IPS-20b (cell line): ENCODE data around the gene GALR3.

ENCODE experiments used
- H3K27ac ChIP-seq: one replicate; pipeline ENCODE4 v1.5.1; 2013; ENCODE audit warnings: low read length
- H3K27me3 ChIP-seq: 2 replicates; pipeline ENCODE4 v1.6.1; 2013; ENCODE audit warnings: mild to moderate bottlenecking, low read length, inconsistent platforms; ENCODE audit not compliant: insufficient read depth
- H3K36me3 ChIP-seq: 2 replicates; pipeline ENCODE4 v1.6.1; 2013; ENCODE audit warnings: low read depth, mild to moderate bottlenecking, inconsistent platforms, low read length, moderate library complexity; ENCODE audit not compliant: insufficient read depth
- H3K4me1 ChIP-seq: 2 replicates; pipeline ENCODE4 v1.6.1; 2013; ENCODE audit warnings: mild to moderate bottlenecking, control low read depth, inconsistent platforms, low read length, moderate library complexity; ENCODE audit not compliant: insufficient read depth
- H3K4me3 ChIP-seq: 2 replicates; pipeline ENCODE4 v1.5.1; 2013; ENCODE audit warnings: mild to moderate bottlenecking, low read length, inconsistent platforms
- H3K9ac ChIP-seq: 2 replicates; pipeline ENCODE4 v1.6.1; 2013; ENCODE audit warnings: low read depth, mild to moderate bottlenecking, inconsistent platforms, low read length, moderate library complexity
- H3K9me3 ChIP-seq: 2 replicates; pipeline ENCODE4 v1.6.1; 2013; ENCODE audit warnings: mild to moderate bottlenecking, low read depth, low read length, inconsistent platforms; ENCODE audit not compliant: insufficient read depth

Gene GALR3

DNA sequence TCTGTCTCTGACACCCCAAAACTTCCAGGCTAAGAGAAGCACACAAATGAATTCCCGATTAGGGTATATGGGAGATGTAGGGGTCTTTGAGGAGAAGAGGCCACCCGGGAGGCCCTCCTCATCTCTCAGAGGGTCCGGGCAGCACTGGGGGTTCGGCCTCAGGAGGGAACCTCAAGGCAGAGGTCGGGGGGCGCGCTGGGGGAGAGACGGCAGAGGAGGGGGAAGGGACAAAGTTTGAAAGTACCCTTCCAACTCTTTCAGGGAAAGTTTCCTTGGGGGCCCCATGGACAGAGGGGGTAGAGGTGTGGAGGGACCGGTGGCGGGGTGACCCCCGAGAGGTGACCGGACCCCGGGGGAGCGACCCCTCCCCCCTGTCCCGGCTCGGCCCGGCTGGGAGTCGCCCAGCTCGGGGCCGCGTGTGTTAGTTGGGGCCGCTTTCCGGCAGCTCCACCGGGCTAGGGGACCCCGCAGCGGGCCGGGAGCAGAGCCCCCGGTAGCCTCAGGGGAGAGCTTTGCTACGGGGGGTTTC is 18.8 kb upstream of the GALR3 start:
- peaks cover 21% of the 10 kb centered on the region for H3K4me1 ChIP-seq
- no peak overlapping the region for H3K27ac ChIP-seq
- H3K4me3 ChIP-seq = peak overlapping the region; percentile 90; the same call in 1 of the 2 replicates
- H3K9ac ChIP-seq = peak overlapping the region; percentile 72; the same call in 1 of the 2 replicates
- no peaks in the 10 kb centered on the region for H3K9me3 ChIP-seq
- peaks cover 69% of the 10 kb centered on the region for H3K27me3 ChIP-seq
- H3K36me3 ChIP-seq = no peaks in the 10 kb centered on the region

DNA sequence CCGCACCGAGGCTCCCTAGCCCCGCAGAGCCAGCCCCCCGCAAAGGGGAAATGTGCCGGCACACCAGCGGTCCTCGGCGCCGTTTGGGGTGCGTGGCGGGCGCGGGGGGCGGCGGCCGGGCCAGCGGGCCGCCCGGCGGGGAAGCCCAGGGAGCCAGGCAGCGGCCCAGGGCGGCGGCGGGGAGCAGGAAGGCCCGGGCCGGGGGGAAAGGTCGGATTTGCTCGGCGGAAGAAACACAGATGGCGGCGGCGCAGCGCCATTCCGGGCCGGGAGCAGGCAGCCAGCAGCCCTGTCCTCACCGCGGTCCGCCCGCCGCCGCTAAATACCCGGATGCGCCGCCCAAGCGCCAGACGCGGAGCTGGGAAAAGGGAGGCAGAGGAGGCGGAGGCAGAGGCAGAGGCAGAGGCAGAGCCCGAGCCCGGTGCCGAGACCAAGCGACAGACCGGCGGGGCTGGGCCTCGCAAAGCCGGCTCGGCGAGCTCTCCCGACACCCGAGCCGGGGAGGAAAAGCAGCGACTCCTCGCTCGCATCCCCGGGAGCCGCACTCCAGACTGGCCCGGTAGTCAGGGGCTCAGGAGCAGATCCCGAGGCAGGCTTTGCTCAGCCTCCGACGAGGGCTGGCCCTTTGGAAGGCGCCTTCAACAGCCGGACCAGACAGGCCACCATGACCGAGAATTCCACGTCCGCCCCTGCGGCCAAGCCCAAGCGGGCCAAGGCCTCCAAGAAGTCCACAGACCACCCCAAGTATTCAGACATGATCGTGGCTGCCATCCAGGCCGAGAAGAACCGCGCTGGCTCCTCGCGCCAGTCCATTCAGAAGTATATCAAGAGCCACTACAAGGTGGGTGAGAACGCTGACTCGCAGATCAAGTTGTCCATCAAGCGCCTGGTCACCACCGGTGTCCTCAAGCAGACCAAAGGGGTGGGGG is 18.0 kb upstream of the GALR3 start:
- Histone ChIP-seq H3K9ac (peak overlapping the region; percentile 72), H3K9me3 (no peaks in the 10 kb centered on the region), H3K27ac (no peak overlapping the region), H3K4me1 (peaks cover 21% of the 10 kb centered on the region), H3K27me3 (peaks cover 69% of the 10 kb centered on the region), H3K36me3 (no peaks in the 10 kb centered on the region), H3K4me3 (peak overlapping the region; percentile 90)

DNA sequence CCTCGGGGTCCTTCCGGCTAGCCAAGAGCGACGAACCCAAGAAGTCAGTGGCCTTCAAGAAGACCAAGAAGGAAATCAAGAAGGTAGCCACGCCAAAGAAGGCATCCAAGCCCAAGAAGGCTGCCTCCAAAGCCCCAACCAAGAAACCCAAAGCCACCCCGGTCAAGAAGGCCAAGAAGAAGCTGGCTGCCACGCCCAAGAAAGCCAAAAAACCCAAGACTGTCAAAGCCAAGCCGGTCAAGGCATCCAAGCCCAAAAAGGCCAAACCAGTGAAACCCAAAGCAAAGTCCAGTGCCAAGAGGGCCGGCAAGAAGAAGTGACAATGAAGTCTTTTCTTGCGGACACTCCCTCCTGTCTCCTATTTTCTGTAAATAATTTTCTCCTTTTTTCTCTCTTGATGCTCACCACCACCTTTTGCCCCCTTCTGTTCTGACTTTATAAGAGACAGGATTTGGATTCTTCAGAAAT is 17.3 kb upstream of the GALR3 start:
- H3K9me3 ChIP-seq = no peaks in the 10 kb centered on the region
- peaks cover 69% of the 10 kb centered on the region for H3K27me3 ChIP-seq
- peaks cover 21% of the 10 kb centered on the region for H3K4me1 ChIP-seq
- peak overlapping the region; percentile 90 for H3K4me3 ChIP-seq
- H3K27ac ChIP-seq = no peak overlapping the region
- peak overlapping the region; percentile 72 for H3K9ac ChIP-seq
- no peaks in the 10 kb centered on the region for H3K36me3 ChIP-seq

DNA sequence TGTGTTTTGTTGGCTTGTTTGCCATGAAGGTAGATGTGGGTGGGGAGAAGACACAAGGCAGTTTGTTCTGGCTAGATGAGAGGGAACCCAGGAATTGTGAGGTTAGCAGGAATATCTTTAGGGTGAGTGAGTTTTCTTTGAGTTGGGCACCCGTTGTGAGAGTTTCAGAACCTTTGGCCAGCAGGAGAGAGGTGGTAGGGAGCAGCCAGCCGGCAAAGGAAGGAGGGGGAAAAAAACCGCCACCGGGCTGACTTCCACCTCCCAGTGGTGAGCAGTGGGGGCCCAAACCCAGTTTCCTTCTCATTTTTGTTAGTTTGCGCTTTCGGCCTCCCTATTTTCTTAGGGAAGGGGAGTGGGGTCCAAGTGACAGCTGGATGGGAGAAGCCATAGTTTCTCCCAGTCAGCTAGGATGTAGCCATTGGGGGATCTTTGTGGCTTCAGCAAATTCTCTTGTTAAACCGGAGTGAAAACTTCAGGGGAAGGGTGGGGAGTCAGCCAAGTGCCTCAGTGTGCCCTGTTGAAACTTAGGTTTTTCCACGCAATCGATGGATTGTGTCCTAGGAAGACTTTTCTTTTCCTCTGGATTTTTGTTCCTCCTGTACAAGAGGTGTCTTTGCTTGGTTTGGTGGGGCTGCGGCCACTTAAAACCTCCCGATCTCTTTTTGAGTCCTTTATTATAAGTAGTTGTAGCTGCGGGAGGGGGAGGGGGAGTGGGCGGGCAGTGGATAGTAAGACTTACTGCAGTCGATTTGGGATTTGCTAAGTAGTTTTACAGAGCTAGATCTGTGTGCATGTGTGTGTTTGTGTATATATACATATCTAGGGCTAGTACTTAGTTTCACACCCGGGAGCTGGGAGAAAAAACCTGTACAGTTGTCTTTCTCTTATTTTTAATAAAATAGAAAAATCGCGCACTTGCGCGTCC is 16.5 kb upstream of the GALR3 start:
- H3K27ac ChIP-seq = no peak overlapping the region
- peak overlapping the region; percentile 90 for H3K4me3 ChIP-seq

DNA sequence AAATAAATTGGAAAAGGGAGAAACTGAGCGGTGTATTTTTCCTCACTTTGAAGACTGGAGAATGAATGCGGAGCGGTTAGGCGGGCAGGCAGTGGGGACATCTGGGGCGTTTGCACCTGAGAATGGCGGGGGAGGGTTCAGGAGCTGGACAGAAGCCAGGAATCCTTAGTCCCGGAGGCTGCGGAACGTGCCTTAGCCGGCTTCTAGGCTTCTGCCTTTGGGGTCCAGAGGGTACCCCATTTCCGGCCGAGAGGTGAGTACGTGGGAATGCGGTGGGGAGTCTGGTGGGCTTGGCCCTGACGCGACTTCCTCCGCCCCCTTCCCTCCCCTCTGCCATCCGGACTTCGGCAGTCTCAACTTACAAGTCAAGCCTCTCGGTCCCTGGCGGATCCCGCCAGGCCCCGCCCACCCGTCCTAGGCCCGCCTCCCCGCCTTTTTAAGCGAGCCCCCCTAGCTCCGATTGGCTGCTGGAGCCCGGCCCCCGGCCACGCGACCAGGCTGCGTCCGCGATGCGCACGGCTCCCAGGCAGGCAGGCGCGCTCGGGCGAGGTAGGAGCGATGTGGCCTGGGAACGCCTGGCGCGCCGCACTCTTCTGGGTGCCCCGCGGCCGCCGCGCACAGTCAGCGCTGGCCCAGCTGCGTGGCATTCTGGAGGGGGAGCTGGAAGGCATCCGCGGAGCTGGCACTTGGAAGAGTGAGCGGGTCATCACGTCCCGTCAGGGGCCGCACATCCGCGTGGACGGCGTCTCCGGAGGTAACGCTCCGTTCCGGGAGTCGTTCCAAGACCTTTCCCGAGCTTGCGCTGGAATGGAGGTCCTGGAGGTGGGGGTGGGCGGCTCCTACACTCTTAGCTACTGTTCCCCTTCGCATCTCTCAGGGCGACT is 15.5 kb upstream of the GALR3 start, which contains the start of gene GCAT:
Gene GCAT, plus strand, starts transcription at position 525 of the 884 bp plus-strand sequence. Its CDS starts 34 bp downstream, at position 559.
- H3K27ac ChIP-seq = no peak within 1 kb of the TSS
- H3K36me3 ChIP-seq = no peaks in the 10 kb centered on the region
- peaks cover 21% of the 10 kb centered on the region for H3K4me1 ChIP-seq
- H3K4me3 ChIP-seq = peak within 1 kb of the TSS; percentile 90
- H3K27me3 ChIP-seq = peaks cover 59% of the 10 kb centered on the region
- H3K9ac ChIP-seq = peak within 1 kb of the TSS; percentile 72; the same call in 1 of the 2 replicates
- no peaks in the 10 kb centered on the region for H3K9me3 ChIP-seq

More for the DNA sequence above, 16.5 kb upstream of the GALR3 start:
- H3K36me3 ChIP-seq = no peaks in the 10 kb centered on the region
- H3K27me3 ChIP-seq = peaks cover 65% of the 10 kb centered on the region
- H3K9me3 ChIP-seq = no peaks in the 10 kb centered on the region
- H3K9ac ChIP-seq = peak overlapping the region; percentile 72; the same call in 1 of the 2 replicates
- H3K4me1 ChIP-seq = peaks cover 21% of the 10 kb centered on the region

DNA sequence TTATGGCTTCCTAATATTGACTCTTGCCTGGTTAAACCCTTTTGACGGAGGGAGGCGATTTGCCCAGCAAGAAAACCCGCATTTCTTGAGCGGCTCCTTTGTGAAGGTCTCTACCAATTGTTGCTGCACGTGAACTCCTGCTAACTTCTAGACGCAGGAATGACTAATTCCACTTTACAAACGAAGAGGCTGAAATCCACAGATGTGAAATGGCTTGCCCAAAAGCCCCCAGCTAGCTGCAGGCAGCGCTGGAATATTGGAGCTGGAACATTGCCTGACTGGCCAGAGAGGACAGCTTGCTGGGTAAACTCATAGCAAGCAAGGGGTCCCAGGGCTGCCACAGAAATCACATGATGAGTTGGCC is 14.9 kb upstream of the GALR3 start:
- Histone ChIP-seq H3K4me1 (peaks cover 16% of the 10 kb centered on the region), H3K4me3 (peak overlapping the region; percentile 90), H3K36me3 (peaks cover 2% of the 10 kb centered on the region), H3K27ac (no peak overlapping the region), H3K27me3 (peaks cover 53% of the 10 kb centered on the region), H3K9ac (peak overlapping the region; percentile 71; the same call in 1 of the 2 replicates), H3K9me3 (no peaks in the 10 kb centered on the region)

DNA sequence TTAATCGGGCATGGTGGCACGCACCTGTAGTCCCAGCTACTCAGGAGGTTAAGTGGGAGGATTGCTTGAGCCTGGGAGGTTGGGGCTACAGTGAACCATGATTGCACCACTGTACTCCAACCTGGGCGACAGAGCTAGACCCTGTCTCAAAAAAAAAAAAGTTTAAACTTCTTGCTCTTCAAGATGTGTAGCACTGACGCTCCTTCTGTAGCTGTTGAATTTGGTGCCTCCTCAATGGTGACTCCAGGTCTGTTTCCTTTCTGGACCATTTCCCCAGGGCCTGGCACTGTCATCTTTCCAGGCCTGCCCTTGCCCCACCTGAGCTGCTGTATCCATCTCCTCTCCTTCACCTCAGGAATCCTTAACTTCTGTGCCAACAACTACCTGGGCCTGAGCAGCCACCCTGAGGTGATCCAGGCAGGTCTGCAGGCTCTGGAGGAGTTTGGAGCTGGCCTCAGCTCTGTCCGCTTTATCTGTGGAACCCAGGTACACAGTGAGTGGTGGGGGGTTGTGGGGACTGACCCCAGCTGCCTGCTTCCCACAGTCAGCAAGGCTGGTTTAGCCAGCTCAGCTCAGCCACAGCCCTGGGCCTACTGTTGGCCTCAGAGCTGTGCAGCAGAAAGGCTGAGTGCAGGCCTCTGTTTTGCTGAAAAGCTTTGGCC is 13.4 kb upstream of the GALR3 start:
- H3K27ac ChIP-seq = no peak overlapping the region
- no peak overlapping the region for H3K9ac ChIP-seq
- no peaks in the 10 kb centered on the region for H3K9me3 ChIP-seq
- peaks cover 14% of the 10 kb centered on the region for H3K36me3 ChIP-seq
- H3K4me3 ChIP-seq = no peak overlapping the region
- H3K27me3 ChIP-seq = peaks cover 37% of the 10 kb centered on the region
- peaks cover 10% of the 10 kb centered on the region for H3K4me1 ChIP-seq

DNA sequence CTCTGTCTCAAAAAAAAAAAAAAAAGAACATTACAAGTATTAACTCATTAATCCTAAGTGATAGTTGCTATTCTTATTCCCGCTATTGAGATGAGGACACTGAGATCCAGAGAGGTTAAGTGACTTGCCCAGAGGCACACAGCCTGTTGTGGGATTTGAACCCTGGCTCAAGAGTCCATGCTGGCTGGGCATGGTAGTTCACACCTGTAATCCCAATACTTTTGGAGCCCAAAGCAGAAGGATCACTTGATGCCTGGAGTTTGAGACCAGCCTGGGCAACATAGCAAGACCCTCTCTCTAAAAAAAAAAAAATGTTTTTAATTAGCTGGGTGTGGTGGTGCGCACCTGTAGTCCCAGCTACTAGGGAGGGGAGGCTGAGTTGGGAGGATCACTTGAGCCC is 11.3 kb upstream of the GALR3 start:
- Histone ChIP-seq H3K27ac (no peak overlapping the region), H3K27me3 (peaks cover 19% of the 10 kb centered on the region), H3K4me1 (peaks cover 2% of the 10 kb centered on the region; the same call in 1 of the 2 replicates), H3K4me3 (no peak overlapping the region), H3K9me3 (no peaks in the 10 kb centered on the region), H3K36me3 (peaks cover 24% of the 10 kb centered on the region), H3K9ac (no peak overlapping the region)

DNA sequence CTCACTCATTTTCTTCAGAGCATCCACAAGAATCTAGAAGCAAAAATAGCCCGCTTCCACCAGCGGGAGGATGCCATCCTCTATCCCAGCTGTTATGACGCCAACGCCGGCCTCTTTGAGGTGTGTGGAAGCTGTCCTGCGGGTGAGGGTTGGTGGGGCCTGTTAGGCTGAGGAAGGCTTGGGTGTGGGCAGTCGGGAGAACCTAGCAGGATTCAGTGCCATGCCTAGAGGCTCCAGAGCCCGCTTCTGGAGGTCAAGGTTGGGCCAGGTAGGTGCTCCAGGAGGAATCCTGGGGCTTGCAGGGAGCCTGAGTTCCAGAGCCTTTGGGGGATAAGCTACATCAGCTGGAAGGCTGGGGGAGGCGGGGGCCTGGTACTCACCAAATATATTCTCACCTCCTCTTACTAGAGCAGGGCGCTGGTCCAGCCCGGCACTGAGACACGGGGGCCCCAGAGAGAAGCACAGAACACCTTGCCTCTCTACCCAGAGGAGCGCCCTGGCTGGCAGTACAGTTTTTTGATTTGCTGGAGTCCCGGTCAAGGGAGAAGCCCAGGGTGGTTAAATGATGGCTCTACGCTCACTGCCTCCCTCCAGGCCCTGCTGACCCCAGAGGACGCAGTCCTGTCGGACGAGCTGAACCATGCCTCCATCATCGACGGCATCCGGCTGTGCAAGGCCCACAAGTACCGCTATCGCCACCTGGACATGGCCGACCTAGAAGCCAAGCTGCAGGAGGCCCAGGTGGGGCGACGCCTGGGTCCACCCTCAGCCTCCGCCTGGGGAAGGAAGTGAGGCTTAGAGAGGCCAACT is 10.1 kb upstream of the GALR3 start:
- no peak overlapping the region for H3K4me3 ChIP-seq
- peaks cover 24% of the 10 kb centered on the region for H3K36me3 ChIP-seq
- H3K4me1 ChIP-seq = peaks cover 2% of the 10 kb centered on the region; the same call in 1 of the 2 replicates
- H3K9ac ChIP-seq = no peak overlapping the region
- no peak overlapping the region for H3K27ac ChIP-seq
- no peaks in the 10 kb centered on the region for H3K9me3 ChIP-seq
- H3K27me3 ChIP-seq = peaks cover 14% of the 10 kb centered on the region

DNA sequence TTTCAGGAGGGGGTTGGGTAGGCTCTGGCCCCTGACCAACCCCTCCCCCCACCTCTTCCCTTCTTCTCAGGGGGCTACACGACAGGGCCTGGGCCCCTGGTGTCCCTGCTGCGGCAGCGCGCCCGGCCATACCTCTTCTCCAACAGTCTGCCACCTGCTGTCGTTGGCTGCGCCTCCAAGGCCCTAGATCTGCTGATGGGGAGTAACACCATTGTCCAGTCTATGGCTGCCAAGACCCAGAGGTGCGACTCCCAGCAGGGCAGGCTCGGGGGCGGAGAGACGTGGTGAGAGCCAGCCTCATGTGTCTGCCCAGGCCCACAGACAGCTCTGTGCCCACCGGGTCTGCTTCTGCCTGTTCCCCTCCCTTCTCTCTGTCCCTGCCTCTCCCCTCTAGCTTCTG is 7.6 kb upstream of the GALR3 start:
- Histone ChIP-seq H3K27me3 (peaks cover 24% of the 10 kb centered on the region), H3K4me3 (no peak overlapping the region)

More for the DNA sequence above, 7.6 kb upstream of the GALR3 start:
- H3K27ac ChIP-seq = no peak overlapping the region
- H3K4me1 ChIP-seq = 0 out of 2 replicates have a peak, but pooled peaks cover 3% of the 10 kb centered on the region
- no peak overlapping the region for H3K9ac ChIP-seq
- H3K9me3 ChIP-seq = no peaks in the 10 kb centered on the region
- peaks cover 24% of the 10 kb centered on the region for H3K36me3 ChIP-seq
